Activated CD8-positive, alpha-beta memory T cell treated with anti-CD3 and anti-CD28 coated beads, Interleukin-2, amount 10 ng/mL, durations not matched to agents 7 days and 5 days (primary cell): ENCODE data around the gene CCDC60. TPM values are rescaled to one million over a fixed set of nuclear protein-coding genes. Genes with fewer than 3 reads are reported as not detected.

Source experiments
- ATAC-seq: fragments of 150-1000 bp; cut with Tn5 transposase; one replicate; pipeline ENCODE4 v1.10.0; 2021; ENCODE audit warnings: moderate library complexity
- CTCF ChIA-PET: fragments of 350-600 bp; sonication (Branson Sonifier 250); formaldehyde crosslinking; loops from one replicate; lab custom pipeline; 2021; ENCODE audit warnings: antibody characterized with exemption; lab: Charles Lee
- DNase-seq: peaks from one replicate; pipeline ENCODE4 v3.0.0-alpha.2; 2020
- H3K27ac Mint-ChIP-seq: one replicate; pipeline ENCODE4 v1.8.0; 2021; ENCODE audit warnings: mild to moderate bottlenecking, mixed read lengths
- H3K27me3 Mint-ChIP-seq: one replicate; pipeline ENCODE4 v1.8.0; 2021; ENCODE audit warnings: mixed read lengths
- H3K36me3 Mint-ChIP-seq: one replicate; pipeline ENCODE4 v1.8.0; 2021; ENCODE audit warnings: mild to moderate bottlenecking, mixed read lengths
- H3K4me1 Mint-ChIP-seq: one replicate; pipeline ENCODE4 v1.8.0; 2021; ENCODE audit warnings: mixed read lengths
- H3K4me3 Mint-ChIP-seq: one replicate; pipeline ENCODE4 v1.8.0; 2021; ENCODE audit warnings: mild to moderate bottlenecking, moderate library complexity, mixed read lengths
- H3K9me3 Mint-ChIP-seq: one replicate; pipeline ENCODE4 v1.8.0; 2022; ENCODE audit warnings: low read depth, mixed read lengths
- total RNA-seq, 2 experiments: library from RNA; stranded (reverse); gene quantifications; one replicate each; pipeline ENCODE4 v1.2.3, GENCODE V29; 2021

Gene CCDC60
- total RNA-seq, 2 experiments from 2014 or later, result not detected

DNA sequence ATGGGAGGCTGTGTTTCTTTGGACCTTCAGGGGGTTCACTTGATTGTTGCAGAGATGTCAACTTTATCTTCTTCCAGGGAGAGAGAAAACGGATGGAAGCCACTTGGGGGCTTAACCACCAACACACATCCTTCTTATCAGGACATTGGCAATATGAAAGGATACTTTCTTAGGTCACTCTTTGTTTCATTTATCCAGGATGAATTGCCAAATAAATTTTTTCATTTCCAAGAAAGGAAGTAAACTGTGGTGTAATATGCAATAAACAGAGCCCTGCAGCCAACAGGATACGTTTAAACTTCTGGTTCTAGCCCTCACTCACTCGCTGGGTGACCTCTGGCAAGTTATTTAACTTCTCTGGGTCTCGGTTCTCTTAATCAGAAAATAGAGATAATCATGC is 77.8 kb downstream of the CCDC60 start:
- H3K4me1 Mint-ChIP-seq, result no peaks in the 10 kb centered on the region
- H3K9me3 Mint-ChIP-seq, result no peaks in the 10 kb centered on the region
- H3K36me3 Mint-ChIP-seq, result no peaks in the 10 kb centered on the region
- CTCF ChIA-PET, result interaction anchor here (1.2 to 1.6 kb wide), 4 partner anchors 11 to 298 kb away, joined by 5 to 10 read pairs (median 7); no protein-coding TSS in a partner anchor
- H3K4me3 Mint-ChIP-seq, result no peak overlapping the region
- no peak overlapping the region for H3K27ac Mint-ChIP-seq
- peaks cover 6% of the 10 kb centered on the region for H3K27me3 Mint-ChIP-seq
- ATAC-seq (no peak), DNase-seq (no peak)

DNA sequence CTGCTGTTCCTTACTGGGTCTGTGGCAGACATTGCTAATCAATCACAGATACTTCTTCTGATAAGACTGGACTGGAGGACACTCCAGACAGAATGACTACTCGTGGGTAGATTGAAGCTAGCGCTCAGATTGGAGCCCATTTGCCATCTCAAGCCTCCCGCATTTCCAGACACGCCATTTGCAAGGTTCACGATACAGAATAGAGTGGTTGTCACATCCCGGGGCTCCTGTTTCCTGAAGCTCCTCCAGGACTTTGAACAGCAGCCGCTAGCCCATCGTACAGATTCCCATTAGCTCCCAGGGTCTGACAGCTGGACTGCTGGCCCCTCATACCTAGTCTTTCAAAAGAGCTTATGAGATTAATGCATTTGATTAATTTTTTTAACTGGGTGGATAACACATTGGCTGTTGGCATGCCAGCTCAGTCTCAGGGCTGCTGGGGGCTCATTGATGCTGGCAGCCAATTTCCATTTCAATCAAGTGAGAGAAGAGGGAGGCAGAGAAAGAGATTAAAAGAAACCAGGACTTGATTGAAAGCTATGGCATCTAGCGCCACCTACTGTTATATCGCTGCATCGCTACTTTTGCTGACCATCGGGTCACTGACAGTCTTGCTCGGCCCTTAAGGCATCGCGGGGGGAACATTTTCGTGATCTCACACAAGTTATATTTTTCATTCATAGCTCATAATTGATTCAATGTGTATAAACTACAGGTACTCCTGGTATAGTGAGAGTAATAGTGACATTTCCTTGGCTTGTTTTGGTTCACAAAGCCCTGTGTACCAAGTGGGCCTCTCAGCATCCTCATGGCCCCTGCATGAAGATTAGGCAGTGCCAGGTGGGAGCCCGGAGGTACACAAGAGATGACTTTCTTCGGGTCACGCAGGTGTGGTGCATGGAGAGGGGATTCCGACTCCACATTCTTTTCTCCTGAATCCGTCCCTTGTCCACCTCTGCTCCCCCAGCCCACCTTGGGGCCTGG is 78.6 kb downstream of the CCDC60 start:
- H3K4me1 Mint-ChIP-seq, result no peaks in the 10 kb centered on the region
- CTCF ChIA-PET, result interaction anchor here (0.9 to 1.9 kb wide), 13 partner anchors 11 to 376 kb away, joined by 3 to 10 read pairs (median 4); no protein-coding TSS in a partner anchor
- H3K36me3 Mint-ChIP-seq, result no peaks in the 10 kb centered on the region
- ATAC-seq, result no peak
- DNase-seq, result peak; percentile 65
- no peak overlapping the region for H3K4me3 Mint-ChIP-seq
- no peak overlapping the region for H3K27ac Mint-ChIP-seq
- peaks cover 7% of the 10 kb centered on the region for H3K27me3 Mint-ChIP-seq
- no peaks in the 10 kb centered on the region for H3K9me3 Mint-ChIP-seq

DNA sequence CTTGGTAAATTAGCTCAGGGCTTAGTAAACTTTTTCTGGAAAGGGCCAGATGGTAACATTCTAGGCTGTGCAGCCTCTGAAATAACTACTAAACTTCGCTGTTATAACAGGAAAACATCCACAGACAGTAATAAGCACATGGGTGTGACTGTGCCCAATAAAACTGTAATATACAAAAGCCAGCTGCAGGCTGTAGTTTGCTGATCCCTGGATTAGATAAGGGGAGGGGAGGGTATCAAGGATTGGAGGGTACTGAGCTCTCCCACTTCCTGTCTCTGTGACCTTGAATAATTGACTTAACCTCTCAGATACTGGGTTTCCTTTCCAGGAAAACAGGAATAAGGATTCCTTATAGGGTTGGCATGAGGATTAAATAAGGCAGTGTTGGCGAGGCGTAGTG is 81.2 kb downstream of the CCDC60 start:
- DNase-seq (no peak), ATAC-seq (no peak)
- Mint-ChIP-seq H3K27ac (no peak overlapping the region), H3K9me3 (no peaks in the 10 kb centered on the region), H3K4me1 (no peaks in the 10 kb centered on the region), H3K4me3 (no peak overlapping the region), H3K36me3 (no peaks in the 10 kb centered on the region), H3K27me3 (peaks cover 5% of the 10 kb centered on the region)
- CTCF ChIA-PET, result interaction anchor here (1.5 kb wide), 1 partner anchor 29 kb away, joined by 4 read pairs; no protein-coding TSS in a partner anchor

DNA sequence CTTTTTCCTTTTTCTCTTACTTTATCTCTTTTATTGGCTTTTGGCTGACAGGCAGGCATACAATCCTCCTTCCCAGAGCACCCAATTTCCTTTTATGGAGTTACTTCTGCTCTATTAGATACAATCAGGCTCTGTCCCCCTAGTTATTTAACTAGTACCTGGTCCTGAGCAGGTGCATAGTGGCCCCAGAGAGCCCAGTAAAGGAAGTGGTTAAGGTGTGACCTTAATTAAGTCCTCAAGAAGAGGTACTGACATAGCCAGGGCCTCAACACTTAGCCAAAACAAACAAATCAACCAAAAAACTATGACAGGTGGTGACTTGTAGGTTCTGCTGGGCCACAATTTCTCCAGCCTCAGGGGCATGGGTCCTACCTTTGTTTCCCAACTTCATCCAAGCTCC is 82.9 kb downstream of the CCDC60 start:
- Mint-ChIP-seq H3K27ac (no peak overlapping the region), H3K4me1 (no peaks in the 10 kb centered on the region)
- CTCF ChIA-PET, result no interaction called here

DNA sequence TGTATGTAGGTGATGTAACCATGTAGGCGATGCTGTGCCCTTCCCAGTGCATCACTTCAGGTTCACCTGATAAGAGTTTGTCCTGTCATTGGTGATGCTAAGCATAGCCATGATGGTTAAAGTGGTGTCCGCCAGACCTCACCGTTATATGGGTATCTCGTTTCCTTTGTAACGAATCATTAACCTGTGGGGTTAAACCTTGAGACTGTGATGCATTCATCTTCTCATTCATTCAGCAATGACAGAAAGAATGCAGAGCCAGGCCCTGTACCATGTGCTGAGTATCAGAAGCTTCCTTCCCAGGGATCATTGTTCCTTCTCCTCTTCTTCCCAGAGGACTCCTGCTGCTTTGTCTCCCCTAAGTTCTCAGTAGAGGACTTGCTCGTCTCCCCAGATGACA is 84.9 kb downstream of the CCDC60 start:
- CTCF ChIA-PET, result no interaction called here
- H3K27me3 Mint-ChIP-seq, result peaks cover 5% of the 10 kb centered on the region
- H3K36me3 Mint-ChIP-seq, result no peaks in the 10 kb centered on the region
- H3K4me1 Mint-ChIP-seq, result no peaks in the 10 kb centered on the region
- H3K27ac Mint-ChIP-seq, result no peak overlapping the region
- ATAC-seq (no peak), DNase-seq (no peak)
- no peaks in the 10 kb centered on the region for H3K9me3 Mint-ChIP-seq
- H3K4me3 Mint-ChIP-seq, result no peak overlapping the region

More for the DNA sequence above, 82.9 kb downstream of the CCDC60 start:
- Mint-ChIP-seq H3K36me3 (no peaks in the 10 kb centered on the region), H3K9me3 (no peaks in the 10 kb centered on the region), H3K4me3 (no peak overlapping the region), H3K27me3 (peaks cover 5% of the 10 kb centered on the region)
- ATAC-seq (no peak), DNase-seq (no peak)

DNA sequence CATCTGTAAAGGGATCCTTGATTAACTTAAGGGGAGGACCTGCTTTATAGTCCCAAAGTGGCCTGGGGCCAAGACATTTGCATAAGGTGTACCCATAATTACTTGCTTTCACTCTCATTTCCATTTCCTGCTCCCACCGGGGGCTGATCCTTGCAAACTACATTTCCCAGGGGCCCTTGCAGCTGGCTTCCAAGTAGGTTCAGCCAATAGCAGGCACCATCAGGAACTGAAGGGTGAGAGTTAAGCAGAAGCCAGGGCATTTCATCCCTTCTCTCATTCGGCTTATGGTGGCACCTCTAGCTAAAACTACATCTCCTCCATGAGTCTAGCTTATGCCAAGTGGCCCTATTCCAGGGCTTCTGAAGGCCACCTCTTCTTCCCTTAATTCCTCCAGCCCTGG is 88.8 kb downstream of the CCDC60 start:
- DNase-seq (no peak), ATAC-seq (no peak)
- H3K36me3 Mint-ChIP-seq, result no peaks in the 10 kb centered on the region
- no peaks in the 10 kb centered on the region for H3K27me3 Mint-ChIP-seq
- H3K4me1 Mint-ChIP-seq, result no peaks in the 10 kb centered on the region
- CTCF ChIA-PET, result interaction anchor here (1.8 kb wide), 1 partner anchor 10 kb away, joined by 8 read pairs; no protein-coding TSS in a partner anchor
- H3K4me3 Mint-ChIP-seq, result no peak overlapping the region
- no peaks in the 10 kb centered on the region for H3K9me3 Mint-ChIP-seq
- no peak overlapping the region for H3K27ac Mint-ChIP-seq

DNA sequence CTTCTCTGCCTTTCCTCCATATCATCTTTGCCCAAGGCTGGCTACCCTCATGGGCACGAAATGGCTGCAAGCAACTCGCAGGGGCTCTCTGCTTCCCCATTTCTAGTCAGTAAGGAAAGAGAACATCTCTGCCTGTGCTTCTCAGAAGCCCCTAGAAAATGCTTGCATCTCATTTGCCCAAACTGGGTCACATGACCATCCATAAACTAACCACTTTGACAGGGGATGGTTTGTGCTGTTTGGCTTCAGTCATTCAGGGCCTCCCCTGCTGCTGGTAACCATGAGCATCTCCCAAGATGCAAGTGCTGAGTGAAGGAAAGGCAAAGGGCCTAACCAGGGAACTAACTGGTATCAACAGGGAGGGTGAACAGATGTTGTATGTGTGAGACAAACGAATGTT is 91.1 kb downstream of the CCDC60 start:
- DNase-seq (no peak), ATAC-seq (no peak)
- Mint-ChIP-seq H3K4me3 (no peak overlapping the region), H3K4me1 (no peaks in the 10 kb centered on the region), H3K27ac (no peak overlapping the region), H3K9me3 (no peaks in the 10 kb centered on the region), H3K36me3 (no peaks in the 10 kb centered on the region), H3K27me3 (no peaks in the 10 kb centered on the region)
- CTCF ChIA-PET, result no interaction called here

DNA sequence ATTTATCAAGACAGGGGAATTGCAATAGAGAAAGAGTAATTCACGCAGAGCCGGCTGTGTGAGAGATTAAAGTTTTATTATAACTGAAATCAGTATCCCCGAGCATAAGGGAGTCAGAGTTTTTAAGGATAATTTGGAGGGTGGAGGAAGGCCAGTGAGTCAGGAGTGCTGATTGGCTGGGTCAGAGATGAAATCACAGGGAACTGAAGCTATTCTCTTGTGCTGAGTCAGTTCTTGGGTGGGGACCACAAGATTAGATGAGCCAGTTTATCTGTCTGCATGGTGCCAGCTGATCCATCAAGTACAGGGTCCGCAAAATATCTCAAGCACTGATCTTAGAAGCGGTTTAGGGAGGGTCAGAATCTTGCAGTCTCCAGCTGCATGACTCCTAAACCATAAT is 96.6 kb downstream of the CCDC60 start:
- Mint-ChIP-seq H3K9me3 (no peaks in the 10 kb centered on the region), H3K4me1 (no peaks in the 10 kb centered on the region)

DNA sequence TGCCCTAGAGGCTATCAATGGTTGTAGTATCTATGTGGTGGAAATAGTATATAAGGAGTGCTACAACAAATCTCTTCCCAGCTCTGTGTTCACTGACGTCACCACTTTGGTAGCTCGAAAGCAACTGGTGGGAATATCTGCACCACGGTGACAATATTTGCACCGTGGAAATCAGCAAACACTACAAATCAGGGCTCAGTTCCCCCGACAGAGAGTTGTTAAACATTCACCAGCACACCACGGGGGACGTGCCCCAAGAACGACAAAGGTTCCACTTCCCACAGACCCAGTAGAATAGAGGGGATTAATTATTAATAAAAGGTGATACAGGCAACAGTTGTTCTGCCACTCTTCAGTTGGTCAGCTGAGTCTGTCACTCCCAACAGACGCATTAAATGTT is 98.4 kb downstream of the CCDC60 start:
- H3K27ac Mint-ChIP-seq, result no peak overlapping the region
- no peak for ATAC-seq
- no peaks in the 10 kb centered on the region for H3K9me3 Mint-ChIP-seq
- no peaks in the 10 kb centered on the region for H3K36me3 Mint-ChIP-seq
- CTCF ChIA-PET, result interaction anchor here (3.5 kb wide), 1 partner anchor 11 kb away, joined by 13 read pairs; no protein-coding TSS in a partner anchor
- H3K27me3 Mint-ChIP-seq, result no peaks in the 10 kb centered on the region
- no peaks in the 10 kb centered on the region for H3K4me1 Mint-ChIP-seq
- no peak overlapping the region for H3K4me3 Mint-ChIP-seq
- no peak for DNase-seq

More for the DNA sequence above, 96.6 kb downstream of the CCDC60 start:
- no peaks in the 10 kb centered on the region for H3K27me3 Mint-ChIP-seq
- no peak for DNase-seq
- H3K4me3 Mint-ChIP-seq, result no peak overlapping the region
- H3K36me3 Mint-ChIP-seq, result no peaks in the 10 kb centered on the region
- H3K27ac Mint-ChIP-seq, result no peak overlapping the region
- ATAC-seq, result no peak
- CTCF ChIA-PET, result interaction anchor here (1.1 to 3.5 kb wide), 2 partner anchors 10 to 13 kb away, joined by 3 to 13 read pairs; no protein-coding TSS in a partner anchor

DNA sequence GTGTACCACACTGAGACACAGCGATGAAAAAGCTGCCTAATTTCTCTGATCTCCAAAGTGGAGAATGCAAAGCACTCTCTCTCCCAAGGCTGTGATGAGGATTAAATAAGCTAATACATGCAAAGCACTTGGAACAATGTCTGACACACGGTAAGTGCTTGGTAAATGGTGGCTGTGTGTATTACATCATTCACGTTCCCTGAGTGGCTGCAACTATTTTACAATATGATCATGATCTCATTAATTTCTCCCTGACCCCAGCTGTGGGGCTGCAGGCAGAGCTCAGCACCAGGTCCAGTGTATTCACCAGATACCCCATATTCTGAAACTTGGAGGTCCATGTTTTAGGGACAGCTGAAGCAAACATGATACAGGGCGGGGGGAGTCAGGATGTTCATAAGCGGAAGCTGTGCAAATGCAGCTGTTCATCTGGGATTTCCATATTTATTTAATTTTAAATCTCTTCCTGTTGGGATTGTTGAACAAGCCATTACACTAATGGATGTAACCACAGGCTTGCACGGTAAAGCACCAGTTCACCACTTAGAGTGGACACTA is 106.4 kb downstream of the CCDC60 start:
- Mint-ChIP-seq H3K27me3 (peaks cover 8% of the 10 kb centered on the region), H3K27ac (no peak overlapping the region), H3K9me3 (no peaks in the 10 kb centered on the region), H3K36me3 (no peaks in the 10 kb centered on the region), H3K4me1 (peaks cover 3% of the 10 kb centered on the region), H3K4me3 (no peak overlapping the region)
- DNase-seq (no peak), ATAC-seq (no peak)
- CTCF ChIA-PET, result interaction anchor here (1.3 to 5.6 kb wide), 3 partner anchors 10 to 105 kb away, joined by 3 to 48 read pairs (median 3); no protein-coding TSS in a partner anchor

DNA sequence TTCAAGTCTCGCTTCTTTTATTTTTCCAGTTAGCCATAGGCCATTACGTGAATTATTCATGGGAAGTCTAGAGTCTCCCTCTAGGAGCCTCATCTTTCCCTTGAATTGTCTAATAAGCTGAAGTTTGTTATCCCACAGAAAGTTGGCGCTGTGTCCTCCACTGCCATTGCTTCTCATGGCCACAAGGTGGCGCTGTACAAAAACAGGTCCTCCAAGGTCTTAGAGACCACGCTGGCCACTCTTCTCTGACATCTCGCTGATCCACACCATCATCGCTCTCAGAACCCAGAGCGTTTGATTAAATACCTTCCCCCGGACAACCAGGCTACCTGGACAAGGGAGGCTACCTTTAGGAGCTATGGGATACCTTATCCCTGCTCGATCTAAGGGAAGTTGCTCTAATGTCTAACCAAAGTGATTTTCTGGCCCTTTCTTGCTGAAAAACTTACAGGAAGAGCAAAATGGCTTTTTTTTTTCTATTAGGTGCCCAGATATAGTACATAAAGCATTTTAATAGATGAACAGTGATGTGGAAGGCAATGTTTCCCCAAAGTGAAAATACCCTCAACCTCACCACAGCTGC is 110.0 kb downstream of the CCDC60 start:
- CTCF ChIA-PET, result interaction anchor here (0.5 to 5.6 kb wide), 19 partner anchors 9 to 1501 kb away, joined by 3 to 48 read pairs (median 4); partner anchors contain the start of gene PRKAB1

DNA sequence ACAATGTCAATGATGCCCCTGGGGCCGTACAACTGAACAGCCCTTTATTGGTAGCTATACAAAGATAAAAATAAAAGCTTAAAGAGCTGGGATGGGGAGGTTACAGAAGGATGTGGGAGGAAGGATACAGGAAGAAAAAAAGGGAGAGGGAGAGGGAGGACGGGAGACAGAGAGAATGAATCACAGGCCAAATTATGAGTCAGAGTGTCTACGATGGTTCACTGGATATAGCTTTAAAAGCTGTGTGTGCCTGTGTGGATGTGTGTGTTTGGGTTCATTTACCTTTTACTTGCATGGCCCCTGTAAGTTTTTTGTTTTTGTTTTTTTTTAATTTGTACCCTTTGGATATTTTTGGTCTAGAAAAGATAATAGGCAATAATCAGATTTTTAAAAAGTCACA is 111.9 kb downstream of the CCDC60 start:
- Mint-ChIP-seq H3K4me3 (no peak overlapping the region), H3K36me3 (no peaks in the 10 kb centered on the region), H3K27ac (no peak overlapping the region), H3K4me1 (peaks cover 3% of the 10 kb centered on the region), H3K9me3 (no peaks in the 10 kb centered on the region), H3K27me3 (peaks cover 11% of the 10 kb centered on the region)
- CTCF ChIA-PET, result interaction anchor here (1.3 to 1.7 kb wide), 2 partner anchors 98 to 212 kb away, joined by 3 to 4 read pairs; no protein-coding TSS in a partner anchor
- no peak for ATAC-seq
- DNase-seq, result no peak

More for the DNA sequence above, 110.0 kb downstream of the CCDC60 start:
- DNase-seq (peak; percentile 63), ATAC-seq (peak; percentile 63)
- Mint-ChIP-seq H3K9me3 (no peaks in the 10 kb centered on the region), H3K4me3 (no peak overlapping the region), H3K27ac (no peak overlapping the region), H3K36me3 (no peaks in the 10 kb centered on the region), H3K27me3 (peaks cover 11% of the 10 kb centered on the region), H3K4me1 (peaks cover 3% of the 10 kb centered on the region)

DNA sequence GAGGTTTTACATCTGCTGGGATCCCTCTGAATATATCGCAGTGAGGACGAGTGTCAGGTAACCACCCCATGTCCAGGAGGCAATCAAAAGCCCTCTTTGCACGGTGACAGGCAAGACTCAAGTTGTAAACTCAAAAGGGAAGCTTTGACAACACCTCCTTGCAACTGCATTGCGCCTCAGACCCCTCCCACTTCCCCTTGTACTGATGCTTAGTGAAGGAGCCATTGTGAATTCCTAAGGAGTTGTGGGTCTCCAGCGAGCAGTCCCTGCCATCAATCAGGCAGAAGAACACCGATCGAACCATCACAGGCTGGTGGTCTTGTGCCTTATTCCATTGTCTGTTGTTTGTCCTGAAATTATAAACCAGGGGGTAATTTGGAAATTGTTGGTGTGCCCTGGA is 112.6 kb downstream of the CCDC60 start:
- CTCF ChIA-PET, result interaction anchor here (1.3 to 1.7 kb wide), 2 partner anchors 97 to 211 kb away, joined by 3 to 4 read pairs; no protein-coding TSS in a partner anchor
- no peak overlapping the region for H3K27ac Mint-ChIP-seq
- ATAC-seq, result no peak
- H3K36me3 Mint-ChIP-seq, result no peaks in the 10 kb centered on the region
- no peak for DNase-seq
- H3K27me3 Mint-ChIP-seq, result peaks cover 11% of the 10 kb centered on the region
- H3K4me1 Mint-ChIP-seq, result peaks cover 3% of the 10 kb centered on the region
- no peak overlapping the region for H3K4me3 Mint-ChIP-seq
- H3K9me3 Mint-ChIP-seq, result no peaks in the 10 kb centered on the region
